Glutamatergic neuron (in vitro differentiated cells): ENCODE data around the gene GSK3A. TPM values are rescaled to one million over a fixed set of nuclear protein-coding genes. Genes with fewer than 3 reads are reported as not detected.
A peak's percentile ranks its signal among the peaks of the same experiment; 100 is the strongest.

Experiments
- DNase-seq: peaks from one replicate; pipeline ENCODE4 v3.0.0; 2022
- H3K27ac Mint-ChIP-seq: one replicate; pipeline ENCODE4 v1.8.0; 2020; ENCODE audit warnings: mild to moderate bottlenecking, mixed read lengths, inconsistent platforms; ENCODE audit not compliant: unreplicated experiment
- H3K27me3 Mint-ChIP-seq: one replicate; pipeline ENCODE4 v1.8.0; 2020; ENCODE audit warnings: mild to moderate bottlenecking, moderate library complexity, mixed read lengths, inconsistent platforms; ENCODE audit not compliant: unreplicated experiment
- H3K36me3 Mint-ChIP-seq: one replicate; pipeline ENCODE4 v1.8.0; 2020; ENCODE audit warnings: mild to moderate bottlenecking, mixed read lengths, inconsistent platforms; ENCODE audit not compliant: unreplicated experiment
- H3K4me1 Mint-ChIP-seq: one replicate; pipeline ENCODE4 v1.8.0; 2020; ENCODE audit warnings: mild to moderate bottlenecking, low read depth, mixed read lengths, inconsistent platforms; ENCODE audit not compliant: unreplicated experiment
- H3K4me3 Mint-ChIP-seq: one replicate; pipeline ENCODE4 v1.8.0; 2020; ENCODE audit warnings: mild to moderate bottlenecking, mixed read lengths, inconsistent platforms; ENCODE audit not compliant: unreplicated experiment
- H3K9me3 Mint-ChIP-seq: one replicate; pipeline ENCODE4 v1.8.0; 2020; ENCODE audit warnings: mild to moderate bottlenecking, moderate library complexity, mixed read lengths, inconsistent platforms; ENCODE audit not compliant: unreplicated experiment
- CTCF ChIP-seq: fragments of 200-600 bp; sonication (generic); IDR thresholded peaks from one replicate; pipeline ENCODE4 v1.5.0; 2021; ENCODE audit not compliant: partially characterized antibody, unreplicated experiment
- total RNA-seq: library from RNA; stranded (reverse); fragmentation: NEBNext Ultra II Directional; extraction: Animal tissue kit (Norgen Biotek cat#: 25700); gene quantifications from one replicate; pipeline ENCODE4 v1.2.1, GENCODE V29; 2021; ENCODE audit not compliant: unreplicated experiment

The GSK3A gene
- total RNA-seq, 1 donor from 2014 or later: 83.2 TPM

- H3K27ac Mint-ChIP-seq: peak overlapping the region; percentile 24
- no peaks in the 10 kb centered on the region for H3K36me3 Mint-ChIP-seq
- no peak for TF ChIP-seq CTCF
- DNase-seq: no peak
- H3K27me3 Mint-ChIP-seq: peaks cover 19% of the 10 kb centered on the region
- H3K9me3 Mint-ChIP-seq: peaks cover 18% of the 10 kb centered on the region
- H3K4me3 Mint-ChIP-seq: peak overlapping the region; percentile 97
- peaks cover 28% of the 10 kb centered on the region for H3K4me1 Mint-ChIP-seq
Observed at GRCh38 chr19:42277821-42278451, 35.5 kb upstream of the GSK3A start.

GRCh38 chr19:42276821-42277220 lies 34.4 kb upstream of the GSK3A start:
- H3K27ac Mint-ChIP-seq: no peak overlapping the region

GRCh38 chr19:42276284-42276683 lies 33.9 kb upstream of the GSK3A start:
- Mint-ChIP-seq H3K36me3 (no peaks in the 10 kb centered on the region), H3K9me3 (peaks cover 12% of the 10 kb centered on the region), H3K27me3 (peaks cover 12% of the 10 kb centered on the region), H3K4me3 (peak overlapping the region; percentile 50), H3K4me1 (peaks cover 23% of the 10 kb centered on the region), H3K27ac (peak overlapping the region; percentile 59)
- DNase-seq: no peak
- TF ChIP-seq CTCF: no peak

More at GRCh38 chr19:42276821-42277220, 34.4 kb upstream of the GSK3A start:
- Mint-ChIP-seq H3K9me3 (peaks cover 12% of the 10 kb centered on the region), H3K27me3 (peaks cover 15% of the 10 kb centered on the region), H3K4me1 (peaks cover 23% of the 10 kb centered on the region), H3K4me3 (no peak overlapping the region), H3K36me3 (no peaks in the 10 kb centered on the region)
- no peak for DNase-seq
- no peak for TF ChIP-seq CTCF

GRCh38 chr19:42275517-42275916 lies 33.1 kb upstream of the GSK3A start:
- peaks cover 12% of the 10 kb centered on the region for H3K9me3 Mint-ChIP-seq
- TF ChIP-seq CTCF: no peak
- H3K4me1 Mint-ChIP-seq: peaks cover 26% of the 10 kb centered on the region
- no peak overlapping the region for H3K27ac Mint-ChIP-seq
- H3K4me3 Mint-ChIP-seq: no peak overlapping the region
- peaks cover 15% of the 10 kb centered on the region for H3K27me3 Mint-ChIP-seq
- DNase-seq: no peak
- no peaks in the 10 kb centered on the region for H3K36me3 Mint-ChIP-seq

DNA sequence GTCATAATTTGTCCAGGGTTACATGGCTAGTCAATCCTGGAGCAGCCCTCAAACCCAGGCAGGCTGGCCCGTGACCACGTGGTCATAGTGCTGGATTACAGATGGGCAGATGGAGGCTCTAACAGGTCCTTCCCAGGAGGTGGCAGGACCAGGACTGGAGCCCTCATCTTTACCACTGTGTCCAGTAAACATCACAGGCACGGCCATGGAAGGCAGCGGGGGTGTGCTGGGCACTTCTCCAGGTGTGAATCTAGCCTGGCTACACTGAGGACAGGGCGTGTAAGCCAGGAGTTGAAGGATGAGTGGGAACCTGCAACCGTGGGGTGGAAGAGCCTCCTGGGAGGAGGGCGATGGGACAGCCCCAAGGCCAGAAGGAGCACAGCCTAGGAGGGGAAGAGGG lies 32.7 kb upstream of the GSK3A start:
- no peak for TF ChIP-seq CTCF
- H3K4me3 Mint-ChIP-seq: no peak overlapping the region
- no peaks in the 10 kb centered on the region for H3K36me3 Mint-ChIP-seq
- DNase-seq: no peak
- peaks cover 15% of the 10 kb centered on the region for H3K27me3 Mint-ChIP-seq
- H3K9me3 Mint-ChIP-seq: peaks cover 12% of the 10 kb centered on the region
- H3K4me1 Mint-ChIP-seq: peaks cover 28% of the 10 kb centered on the region
- no peak overlapping the region for H3K27ac Mint-ChIP-seq
